Endothelial cell of umbilical vein (primary cell): ENCODE data around the gene UNC5B. TPM values are rescaled to one million over a fixed set of nuclear protein-coding genes. Genes with fewer than 3 reads are reported as not detected.

Experiments
- BruUV-seq: library from RNA; stranded (reverse); fragments of 400-500 nt; replicated peaks from 2 replicates; lab custom pipeline; 2021; lab: Mats Ljungman, UMichigan
- CTCF ChIA-PET: fragments of 300-600, 350-600 bp; sonication (Branson Sonifier 250); formaldehyde crosslinking; loops from one replicate; lab custom pipeline; 2021; ENCODE audit warnings: antibody characterized with exemption, inconsistent platforms; lab: Charles Lee
- POLR2A ChIA-PET: fragments of 300-600, 350-600 bp; sonication (Branson Sonifier 250); formaldehyde crosslinking; loops from one replicate; lab custom pipeline; 2021; ENCODE audit warnings: antibody characterized with exemption, inconsistent platforms; lab: Charles Lee
- DNase-seq: peaks from one replicate; pipeline ENCODE4 v3.0.0-alpha.2; 2011; ENCODE audit warnings: low read depth, low spot score
- FAIRE-seq: peaks from 2 replicates; lab custom pipeline; 2011; peaks lifted over from hg19 to GRCh38; lab: Jason Lieb, UNC
- H2AFZ ChIP-seq: 2 replicates; pipeline ENCODE4 v1.6.0; 2012; ENCODE audit warnings: low read depth, low read length, control low read depth, inconsistent platforms
- H3K27ac ChIP-seq: 2 replicates; pipeline ENCODE4 v1.5.1; 2011; ENCODE audit warnings: low read depth, mild to moderate bottlenecking, control low read depth, low read length, moderate library complexity; ENCODE audit not compliant: insufficient read depth
- H3K27me3 ChIP-seq, 2 experiments: 2 replicates each; pipeline versions ENCODE4 v1.6.0 to v1.6.1; 2011; ENCODE audit warnings: low read length in 2 of 2, mixed read lengths in 1 of 2; ENCODE audit not compliant: control insufficient read depth in 2 of 2, insufficient read depth in 2 of 2
- H3K36me3 ChIP-seq, 2 experiments: 2 replicates in 1 of 2; 3 replicates in 1 of 2; pipeline ENCODE4 v1.5.1; 2011; ENCODE audit warnings: low read length in 2 of 2, mild to moderate bottlenecking in 1 of 2, moderate library complexity in 1 of 2; ENCODE audit not compliant: control insufficient read depth in 2 of 2, insufficient read depth in 2 of 2; ENCODE audit errors: extremely low read depth in 1 of 2
- H3K4me1 ChIP-seq: 3 replicates; pipeline ENCODE4 v1.5.1; 2011; ENCODE audit warnings: mild to moderate bottlenecking, low read length; ENCODE audit not compliant: control insufficient read depth, insufficient read depth; ENCODE audit errors: extremely low read depth
- H3K4me2 ChIP-seq: 2 replicates; pipeline ENCODE4 v1.6.1; 2011; ENCODE audit warnings: low read length, control low read depth, mixed read lengths; ENCODE audit not compliant: insufficient read depth
- H3K4me3 ChIP-seq, 3 experiments: fragments of 200-600 bp in 1 of 3; sonication (generic), shearing (Covaris generic) in 1 of 3; replicated peaks in 1 of 3; 2 replicates each; pipeline ENCODE4 v1.5.1; 2011 to 2016; ENCODE audit warnings: control low read depth in 3 of 3, low read length in 3 of 3, mild to moderate bottlenecking in 2 of 3, inconsistent platforms in 1 of 3, low read depth in 1 of 3, moderate library complexity in 1 of 3; ENCODE audit not compliant: insufficient read depth in 1 of 3
- H3K79me2 ChIP-seq: 2 replicates; pipeline ENCODE4 v1.6.0; 2012; ENCODE audit warnings: low read length, inconsistent platforms; ENCODE audit not compliant: control insufficient read depth, insufficient read depth
- H3K9ac ChIP-seq: replicated peaks from 2 replicates; pipeline ENCODE3; 2011; ENCODE audit warnings: low read length, control low read depth; ENCODE audit not compliant: insufficient read depth; ENCODE audit errors: extremely low read depth
- H3K9me1 ChIP-seq: replicated peaks from 3 replicates; pipeline ENCODE4 v1.6.0; 2011; ENCODE audit warnings: mild to moderate bottlenecking, low read length; ENCODE audit not compliant: control insufficient read depth, insufficient read depth; ENCODE audit errors: extremely low read depth
- H3K9me3 ChIP-seq: replicated peaks from 2 replicates; pipeline ENCODE4 v1.5.1; 2012; ENCODE audit warnings: low read length, inconsistent platforms; ENCODE audit not compliant: control insufficient read depth, insufficient read depth
- H4K20me1 ChIP-seq: replicated peaks from 2 replicates; pipeline ENCODE3; 2011; ENCODE audit warnings: mild to moderate bottlenecking, low read length; ENCODE audit not compliant: control insufficient read depth, insufficient read depth; ENCODE audit errors: extremely low read depth
- EZH2 ChIP-seq: IDR thresholded peaks from 2 replicates; pipeline ENCODE4 v1.6.1; 2012; ENCODE audit warnings: borderline replicate concordance, low read depth, mild to moderate bottlenecking, moderate library complexity, low read length, inconsistent platforms; ENCODE audit not compliant: severe bottlenecking
- FOS ChIP-seq: IDR thresholded peaks from 2 replicates; pipeline ENCODE4 v1.6.1; 2011; ENCODE audit warnings: mild to moderate bottlenecking, low read length, moderate library complexity, borderline replicate concordance; ENCODE audit not compliant: insufficient read depth
- GATA2 ChIP-seq: IDR thresholded peaks from 2 replicates; pipeline ENCODE4 v1.7.0; 2011; ENCODE audit warnings: low read depth, mild to moderate bottlenecking, moderate library complexity, mixed read lengths, low read length; ENCODE audit not compliant: insufficient read length, insufficient read depth
- JUN ChIP-seq: IDR thresholded peaks from 2 replicates; pipeline ENCODE4 v1.6.1; 2011; ENCODE audit warnings: borderline replicate concordance, low read depth; ENCODE audit not compliant: insufficient read length, insufficient read depth
- MYC ChIP-seq: IDR thresholded peaks from one replicate; pipeline ENCODE4 v1.6.1; 2011; ENCODE audit warnings: mild to moderate bottlenecking, low read depth, low read length
- POLR2A ChIP-seq: IDR thresholded peaks from 2 replicates; pipeline ENCODE4 v1.6.1; 2012; ENCODE audit warnings: low read depth, mild to moderate bottlenecking, control low read depth, low read length
- POLR2AphosphoS5 ChIP-seq: IDR thresholded peaks from 2 replicates; pipeline ENCODE4 v1.6.1; 2012; ENCODE audit warnings: low read depth, mild to moderate bottlenecking, control low read depth, low read length, moderate library complexity; ENCODE audit not compliant: insufficient read depth
- dilution Hi-C: fragments of 300-500 bp; cut with MboI; formaldehyde crosslinking; loops from one replicate; pipeline ENCODE4 v1.15.0; 2019; ENCODE audit warnings: low sequenced_read_pairs; ENCODE audit not compliant: extremely low pct_ligation_motif_present
- intact Hi-C: fragments of 100-400 bp; cut with micrococcal nuclease; formaldehyde crosslinking; loops from one replicate; pipeline ENCODE4 v1.10.0; 2022
- polyA plus RNA-seq, 4 experiments: library from polyadenylated mRNA; depleted of rRNA in 3 of 4; stranded (reverse) in 3 of 4; unstranded in 1 of 4; fragments of >200 nt; gene quantifications; 2 replicates each; pipeline versions ENCODE4 v1.2.1 to v1.2.3, GENCODE V29; 2011 to 2012; ENCODE audit warnings: missing spikeins in 1 of 4
- total RNA-seq: library from RNA; stranded (reverse); gene quantifications from 2 replicates; pipeline ENCODE4 v1.2.3, GENCODE V29; 2021
- TF ChIP-seq, protein P1 (sequence below), 2 donors: IDR thresholded peaks; 1 replicate in 1 of 2; 2 replicates in 1 of 2; pipeline ENCODE4 v1.5.1; 2011; ENCODE audit warnings: low read length in 2 of 2, mild to moderate bottlenecking in 2 of 2, moderate library complexity in 2 of 2, control low read depth in 1 of 2, inconsistent platforms in 1 of 2, low read depth in 1 of 2; ENCODE audit not compliant: insufficient read depth in 1 of 2; ENCODE audit errors: extremely low read depth in 1 of 2
- TF ChIP-seq, protein P2 (sequence below): IDR thresholded peaks from 2 replicates; pipeline ENCODE4 v1.6.1; 2011; ENCODE audit not compliant: insufficient read depth, insufficient read length

UNC5B gene
- total and polyA plus RNA-seq, 2 donors (not counting 3 experiments of a cell fraction or from before 2014, with no cell fraction given), result 0.39 to 2.5 TPM

GRCh38 chr10:71333129-71333887 is 120.9 kb downstream of the UNC5B start:
- TF ChIP-seq FOS (no peak), POLR2A (no peak), JUN (no peak), EZH2 (no peak), GATA2 (no peak), MYC (no peak), POLR2AphosphoS5 (no peak)
- TF ChIP-seq, protein P1, sequence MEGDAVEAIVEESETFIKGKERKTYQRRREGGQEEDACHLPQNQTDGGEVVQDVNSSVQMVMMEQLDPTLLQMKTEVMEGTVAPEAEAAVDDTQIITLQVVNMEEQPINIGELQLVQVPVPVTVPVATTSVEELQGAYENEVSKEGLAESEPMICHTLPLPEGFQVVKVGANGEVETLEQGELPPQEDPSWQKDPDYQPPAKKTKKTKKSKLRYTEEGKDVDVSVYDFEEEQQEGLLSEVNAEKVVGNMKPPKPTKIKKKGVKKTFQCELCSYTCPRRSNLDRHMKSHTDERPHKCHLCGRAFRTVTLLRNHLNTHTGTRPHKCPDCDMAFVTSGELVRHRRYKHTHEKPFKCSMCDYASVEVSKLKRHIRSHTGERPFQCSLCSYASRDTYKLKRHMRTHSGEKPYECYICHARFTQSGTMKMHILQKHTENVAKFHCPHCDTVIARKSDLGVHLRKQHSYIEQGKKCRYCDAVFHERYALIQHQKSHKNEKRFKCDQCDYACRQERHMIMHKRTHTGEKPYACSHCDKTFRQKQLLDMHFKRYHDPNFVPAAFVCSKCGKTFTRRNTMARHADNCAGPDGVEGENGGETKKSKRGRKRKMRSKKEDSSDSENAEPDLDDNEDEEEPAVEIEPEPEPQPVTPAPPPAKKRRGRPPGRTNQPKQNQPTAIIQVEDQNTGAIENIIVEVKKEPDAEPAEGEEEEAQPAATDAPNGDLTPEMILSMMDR (IDR thresholded peaks at IDR 0.05; ENCODE audit: extremely low read depth in 1 of 2, insufficient read depth in 1 of 2, low read depth in 1 of 2, low read length in 2 of 2), result no peak
- TF ChIP-seq, protein P2, sequence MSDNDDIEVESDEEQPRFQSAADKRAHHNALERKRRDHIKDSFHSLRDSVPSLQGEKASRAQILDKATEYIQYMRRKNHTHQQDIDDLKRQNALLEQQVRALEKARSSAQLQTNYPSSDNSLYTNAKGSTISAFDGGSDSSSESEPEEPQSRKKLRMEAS, result no peak
- no peak for FAIRE-seq
- H3K9me3 ChIP-seq, result no peaks in the 10 kb centered on the region
- H3K9me1 ChIP-seq, result no peaks in the 10 kb centered on the region
- no peak overlapping the region for H3K4me2 ChIP-seq
- dilution Hi-C loops, result no loop called here
- no peak overlapping the region for H3K9ac ChIP-seq
- H3K4me1 ChIP-seq, result no peaks in the 10 kb centered on the region
- CTCF ChIA-PET, result interaction anchor here (2.3 kb wide), 1 partner anchor 14 kb away, joined by 7 read pairs; the partner anchor contains the start of gene SLC29A3
- intact Hi-C loops, result no loop called here
- no peaks in the 10 kb centered on the region for H3K36me3 ChIP-seq
- H3K4me3 ChIP-seq, result no peak overlapping the region
- POLR2A ChIA-PET, result no interaction called here
- BruUV-seq, result no TSS peak
- no peak overlapping the region for H3K27ac ChIP-seq
- H4K20me1 ChIP-seq, result no peaks in the 10 kb centered on the region
- no peak overlapping the region for H2AFZ ChIP-seq
- DNase-seq, result no peak
- H3K27me3 ChIP-seq, result no peaks in the 10 kb centered on the region
- H3K79me2 ChIP-seq, result no peaks in the 10 kb centered on the region
